Posterior cingulate gyrus (tissue), 11 donors: ENCODE data around the gene ADGRB3.
"Not testable (repeated sequence)": the region's sequence is repeated elsewhere in the genome, so short reads cannot be mapped to it uniquely, and the experiment has no call there.

Source experiments
- DNase-seq, 10 donors: peaks; one replicate each; pipeline versions ENCODE4 v3.0.0 to v3.0.0-alpha.2; 2020 to 2021; ENCODE audit warnings: mixed read lengths in 3 of 10
- intact Hi-C: fragments of 100-400 bp; cut with DNase I; formaldehyde crosslinking; loops from one replicate; pipeline ENCODE4 v1.15.1; 2023

Gene ADGRB3

GRCh38 chr6:68642081-68642480 is 7.0 kb downstream of the ADGRB3 start:
- DNase-seq, result no peak
- intact Hi-C loops, result loop anchor here (10.0 kb wide), 1 partner anchor 83 kb away; no protein-coding TSS in a partner anchor

GRCh38 chr6:68642977-68643376 is 7.9 kb downstream of the ADGRB3 start:
- intact Hi-C loops, result loop anchor here (10.0 kb wide), 1 partner anchor 82 kb away; no protein-coding TSS in a partner anchor
- DNase-seq, result no peak

GRCh38 chr6:68649669-68650068 is 14.6 kb downstream of the ADGRB3 start:
- peak in 2 of 10 donors; percentile 5 to 50 for DNase-seq
- intact Hi-C loops, result loop anchor here (10.0 kb wide), 1 partner anchor 75 kb away; no protein-coding TSS in a partner anchor

GRCh38 chr6:68650142-68650541 is 15.1 kb downstream of the ADGRB3 start:
- intact Hi-C loops, result no loop called here
- DNase-seq, result no peak

- intact Hi-C loops, result no loop called here
- DNase-seq, result no peak
Measured at GRCh38 chr6:68651011-68651985, 16.2 kb downstream of the ADGRB3 start.

- intact Hi-C loops, result no loop called here
- peak in 2 of 10 donors; percentile 30 to 46 for DNase-seq
Measured at GRCh38 chr6:68652117-68652536, 17.0 kb downstream of the ADGRB3 start.

- intact Hi-C loops, result no loop called here
Measured at GRCh38 chr6:68653074-68653705, 18.1 kb downstream of the ADGRB3 start.

GRCh38 chr6:68653706-68654089 is 18.6 kb downstream of the ADGRB3 start:
- intact Hi-C loops, result no loop called here
- no peak for DNase-seq

More at GRCh38 chr6:68653074-68653705, 18.1 kb downstream of the ADGRB3 start:
- DNase-seq, result no peak

GRCh38 chr6:68654134-68654533 is 19.1 kb downstream of the ADGRB3 start:
- intact Hi-C loops, result no loop called here

GRCh38 chr6:68655028-68655427 is 19.9 kb downstream of the ADGRB3 start:
- intact Hi-C loops, result loop anchor here (5.0 kb wide), 1 partner anchor 52 kb away; no protein-coding TSS in a partner anchor
- no peak for DNase-seq

More at GRCh38 chr6:68654134-68654533, 19.1 kb downstream of the ADGRB3 start:
- no peak for DNase-seq

- intact Hi-C loops, result loop anchor here (5.0 kb wide), 1 partner anchor 50 kb away; no protein-coding TSS in a partner anchor
- no peak for DNase-seq
Measured at GRCh38 chr6:68657374-68658139, 22.5 kb downstream of the ADGRB3 start.

GRCh38 chr6:68658338-68658737 is 23.3 kb downstream of the ADGRB3 start:
- intact Hi-C loops, result loop anchor here (5.0 kb wide), 1 partner anchor 49 kb away; no protein-coding TSS in a partner anchor
- DNase-seq, result no peak

GRCh38 chr6:68673255-68673654 is 38.2 kb downstream of the ADGRB3 start:
- intact Hi-C loops, result no loop called here
- DNase-seq, result no peak

GRCh38 chr6:68675548-68675947 is 40.5 kb downstream of the ADGRB3 start:
- DNase-seq, result no peak
- intact Hi-C loops, result no loop called here

- intact Hi-C loops, DNase-seq: not testable (repeated sequence)
Measured at GRCh38 chr6:68676094-68676493, 41.0 kb downstream of the ADGRB3 start.

GRCh38 chr6:68677058-68677457 is 42.0 kb downstream of the ADGRB3 start:
- intact Hi-C loops, result no loop called here
- DNase-seq, result no peak

GRCh38 chr6:68679399-68679798 is 44.3 kb downstream of the ADGRB3 start:
- intact Hi-C loops, result no loop called here
- DNase-seq, result peak in 1 of 10 donors; percentile 28

GRCh38 chr6:68680264-68680663 is 45.2 kb downstream of the ADGRB3 start:
- intact Hi-C loops, result no loop called here
- no peak for DNase-seq

- no peak for DNase-seq
- intact Hi-C loops, result no loop called here
Measured at GRCh38 chr6:68689910-68690309, 54.8 kb downstream of the ADGRB3 start.

GRCh38 chr6:68691120-68691519 is 56.0 kb downstream of the ADGRB3 start:
- DNase-seq, result no peak
- intact Hi-C loops, result no loop called here
